ENCODE data around the gene DNAJC11.
"Not testable (repeated sequence)": the region's sequence is repeated elsewhere in the genome, so short reads cannot be mapped to it uniquely, and the experiment has no call there.

- TF ChIP-seq MAX (IDR thresholded peaks at IDR 0.05; ENCODE audit: low read depth); TCF12 (IDR thresholded peaks at IDR 0.05); GABPA (IDR thresholded peaks at IDR 0.05; ENCODE audit: low read depth); REST (IDR thresholded peaks at IDR 0.05; ENCODE audit: low read depth, low read length); CTCF (IDR thresholded peaks at IDR 0.05); RCOR1 (IDR thresholded peaks at IDR 0.05; ENCODE audit: low read length); PBX3 (IDR thresholded peaks at IDR 0.05); YY1 (IDR thresholded peaks at IDR 0.05; ENCODE audit: low read depth); POLR2AphosphoS5 (IDR thresholded peaks at IDR 0.05; ENCODE audit: low read depth, low read length); EP300 (IDR thresholded peaks at IDR 0.05; ENCODE audit: borderline replicate concordance in 1 of 2, low read depth in 1 of 2, low read length in 1 of 2); RFX5 (IDR thresholded peaks at IDR 0.05; ENCODE audit: low read length); CHD2 (IDR thresholded peaks at IDR 0.05; ENCODE audit: low read length, partially characterized antibody); JUND (IDR thresholded peaks at IDR 0.05); FOXM1 (IDR thresholded peaks at IDR 0.05; ENCODE audit: low read depth): not testable (repeated sequence)
Observed at GRCh38 chr1:6636778-6637177, 64.8 kb downstream of the DNAJC11 start.

Measured in SK-N-SH (cell line).